ENCODE measurements around the gene PIK3CD.

- TF ChIP-seq CTCF (conservative IDR thresholded peaks at IDR 0.05 in 1 of 2, IDR thresholded peaks at IDR 0.05 in 1 of 2; ENCODE audit: extremely low read depth in 1 of 2, insufficient read depth in 1 of 2, low read depth in 1 of 2, low read length in 2 of 2) (no peak), EZH2 (IDR thresholded peaks at IDR 0.05; ENCODE audit: borderline replicate concordance, low read length) (no peak)
Measured at GRCh38 chr1:9602794-9603167, 48.8 kb upstream of the PIK3CD start.
